DND-41 (cell line): ENCODE measurements around the gene LRTM2.

Source experiments
- ATAC-seq: fragments of 200-7000 bp; cut with Tn5 transposase; 3 replicates; pipeline ENCODE4 v1.9.1; 2021; ENCODE audit warnings: low read depth; ENCODE audit not compliant: insufficient read depth
- DNase-seq: peaks from one replicate; pipeline ENCODE4 v3.0.0-alpha.2; 2020
- H2AFZ ChIP-seq: 2 replicates; pipeline ENCODE4 v1.6.0; 2012; ENCODE audit warnings: low read depth, low read length
- H3K27ac ChIP-seq: 2 replicates; pipeline ENCODE4 v1.5.1; 2012; ENCODE audit warnings: low read length, inconsistent platforms
- H3K27me3 ChIP-seq: fragments of 200-600 bp; sonication (generic); 2 replicates; pipeline ENCODE4 v1.6.0; 2012; ENCODE audit warnings: low read length, mild to moderate bottlenecking, inconsistent platforms; ENCODE audit not compliant: insufficient read depth, poor library complexity
- H3K36me3 ChIP-seq: 2 replicates; pipeline ENCODE4 v1.5.1; 2012; ENCODE audit warnings: low read length, inconsistent platforms; ENCODE audit not compliant: insufficient read depth
- H3K4me1 ChIP-seq: 2 replicates; pipeline ENCODE4 v1.5.1; 2012; ENCODE audit warnings: mild to moderate bottlenecking, low read length; ENCODE audit not compliant: insufficient read depth
- H3K4me2 ChIP-seq: 2 replicates; pipeline ENCODE4 v1.6.0; 2012; ENCODE audit warnings: mild to moderate bottlenecking, moderate library complexity, low read length, inconsistent platforms; ENCODE audit not compliant: insufficient read depth
- H3K4me3 ChIP-seq, 2 experiments: fragments of 200-600 bp in 1 of 2; shearing (Covaris generic) in 1 of 2; 2 replicates each; pipeline ENCODE4 v1.5.1; 2012 to 2016; ENCODE audit warnings: inconsistent platforms in 2 of 2, low read length in 2 of 2, mild to moderate bottlenecking in 2 of 2, low read depth in 1 of 2, moderate library complexity in 1 of 2
- H3K79me2 ChIP-seq: 2 replicates; pipeline ENCODE4 v1.6.0; 2012; ENCODE audit warnings: low read length, inconsistent platforms; ENCODE audit not compliant: insufficient read depth
- H3K9ac ChIP-seq: 2 replicates; pipeline ENCODE4 v1.6.0; 2012; ENCODE audit warnings: low read depth, mild to moderate bottlenecking, inconsistent platforms, low read length, moderate library complexity
- H3K9me3 ChIP-seq: 2 replicates; pipeline ENCODE4 v1.5.1; 2012; ENCODE audit warnings: low read length, moderate library complexity, mild to moderate bottlenecking, inconsistent platforms; ENCODE audit not compliant: insufficient read depth, severe bottlenecking
- H4K20me1 ChIP-seq: 2 replicates; pipeline ENCODE4 v1.6.0; 2012; ENCODE audit warnings: low read length; ENCODE audit not compliant: insufficient read depth
- CTCF ChIP-seq: IDR thresholded peaks from 2 replicates; pipeline ENCODE4 v1.5.1; 2012; ENCODE audit warnings: borderline replicate concordance, low read length, moderate library complexity, mild to moderate bottlenecking; ENCODE audit not compliant: poor library complexity, severe bottlenecking; ENCODE audit errors: extremely low read depth
- EZH2 ChIP-seq: IDR thresholded peaks from 3 replicates; pipeline ENCODE4 v1.6.1; 2012; ENCODE audit warnings: borderline replicate concordance, low read depth, mild to moderate bottlenecking, moderate library complexity, low read length, inconsistent platforms; ENCODE audit not compliant: severe bottlenecking

LRTM2 gene

GRCh38 chr12:1795785-1796514, 24.4 kb upstream of the LRTM2 start:
- DNase-seq (peak; percentile 94), ATAC-seq (peak; percentile 100)
- H3K27ac ChIP-seq: peak overlapping the region; percentile 51
- H3K4me1 ChIP-seq: peaks cover 18% of the 10 kb centered on the region
- H4K20me1 ChIP-seq: peaks cover under 1% of the 10 kb centered on the region; the same call in 1 of the 2 replicates
- H3K9ac ChIP-seq: peak overlapping the region; percentile 64
- TF ChIP-seq CTCF (peak; percentile 98), EZH2 (no peak)
- no peaks in the 10 kb centered on the region for H3K36me3 ChIP-seq
- peak overlapping the region; percentile 78 for H3K4me2 ChIP-seq
- H3K9me3 ChIP-seq: no peaks in the 10 kb centered on the region
- peak overlapping the region; percentile 16 to 59; a peak in 3 of 4 replicates for H3K4me3 ChIP-seq
- H3K27me3 ChIP-seq: no peaks in the 10 kb centered on the region
- peak overlapping the region; percentile 100 for H2AFZ ChIP-seq
- H3K79me2 ChIP-seq: no peaks in the 10 kb centered on the region

- DNase-seq: no peak
- peak overlapping the region; percentile 16 to 59; a peak in 3 of 4 replicates for H3K4me3 ChIP-seq
- no peaks in the 10 kb centered on the region for H3K27me3 ChIP-seq
- H2AFZ ChIP-seq: peak overlapping the region; percentile 100
- no peaks in the 10 kb centered on the region for H3K9me3 ChIP-seq
- TF ChIP-seq CTCF (no peak), EZH2 (no peak)
- no peaks in the 10 kb centered on the region for H3K36me3 ChIP-seq
- peaks cover 18% of the 10 kb centered on the region for H3K4me1 ChIP-seq
- ATAC-seq: peak; percentile 28; the same call in 2 of the 3 replicates
- H4K20me1 ChIP-seq: no peaks in the 10 kb centered on the region; the same call in 1 of the 2 replicates
- peak overlapping the region; percentile 51 for H3K27ac ChIP-seq
- no peaks in the 10 kb centered on the region for H3K79me2 ChIP-seq
- H3K9ac ChIP-seq: peak overlapping the region; percentile 64
- H3K4me2 ChIP-seq: peak overlapping the region; percentile 78
Measured at GRCh38 chr12:1796515-1797010, 23.8 kb upstream of the LRTM2 start.

- Histone ChIP-seq H3K27me3 (no peaks in the 10 kb centered on the region), H4K20me1 (no peaks in the 10 kb centered on the region; the same call in 1 of the 2 replicates), H3K9me3 (no peaks in the 10 kb centered on the region), H3K4me3 (peak overlapping the region in 1 of 2 experiments; percentile 59; a peak in 2 of 4 replicates), H3K4me2 (peak overlapping the region; percentile 78), H3K79me2 (no peaks in the 10 kb centered on the region), H3K36me3 (no peaks in the 10 kb centered on the region), H3K9ac (peak overlapping the region; percentile 64; the same call in 1 of the 2 replicates), H3K4me1 (peaks cover 18% of the 10 kb centered on the region), H3K27ac (no peak overlapping the region), H2AFZ (peak overlapping the region; percentile 100)
- TF ChIP-seq CTCF (no peak), EZH2 (no peak)
- DNase-seq: no peak
- ATAC-seq: no peak
Measured at GRCh38 chr12:1797011-1797901, 23.1 kb upstream of the LRTM2 start.
